ENCODE results near the gene TAOK3. TPM values are rescaled to one million over a fixed set of nuclear protein-coding genes. Genes with fewer than 3 reads are reported as not detected.
A peak's percentile ranks its signal among the peaks of the same experiment; 100 is the strongest.

The TAOK3 gene
- total and polyA plus RNA-seq, 10 of the 15 experiments (the other 5 are each of a cell fraction or from before 2014, with no cell fraction given): 41.3 to 131 (median 57.8) TPM

DNA sequence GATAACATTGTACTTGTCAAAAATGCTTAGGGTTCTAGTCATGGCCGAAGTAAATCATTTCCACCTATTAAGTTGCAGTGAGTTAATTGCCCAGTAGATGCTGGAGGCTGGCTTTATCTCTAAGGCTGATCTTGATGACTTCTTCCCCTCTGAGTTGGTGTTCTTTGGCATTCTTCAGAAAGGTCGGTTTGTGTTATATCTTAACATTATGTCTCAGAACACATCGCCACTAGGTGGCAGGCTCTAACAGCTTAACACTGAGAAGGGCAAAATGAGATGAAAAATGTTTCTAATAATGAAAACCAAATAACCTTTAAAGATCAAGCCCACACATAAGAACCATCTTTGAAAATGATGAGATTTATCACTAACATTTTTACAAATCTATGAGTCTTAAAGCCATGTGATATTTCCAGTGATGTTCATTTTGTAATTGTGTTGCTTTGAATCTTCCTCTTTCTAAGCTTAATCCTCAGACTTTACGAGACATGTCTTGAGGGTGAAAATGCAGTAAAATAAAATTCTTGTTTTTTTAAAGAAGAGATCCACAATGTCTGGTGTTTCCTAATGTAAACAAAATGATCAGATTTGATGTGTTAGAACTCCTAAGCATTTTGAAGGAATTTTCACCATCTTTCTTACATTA is 32.3 kb upstream of the TAOK3 start:
- FAIRE-seq (peak; percentile 73), ATAC-seq (peak; percentile 86), DNase-seq (ENCODE audit: low read depth, low spot score) (peak; percentile 4)
- H3K9me3 ChIP-seq (replicated peaks; ENCODE audit: control insufficient read depth, insufficient read depth, low read length): no peaks in the 10 kb centered on the region
- H3K27me3 ChIP-seq (replicated peaks in 1 of 2; ENCODE audit: control insufficient read depth in 2 of 2, insufficient read depth in 2 of 2, low read length in 1 of 2): no peaks in the 10 kb centered on the region
- POLR2A ChIA-PET: no interaction called here
- no peak overlapping the region for H3K9ac ChIP-seq (ENCODE audit: control insufficient read depth, insufficient read depth, low read length)
- 46% methylated on average over 4 of the region's 4 CpGs for WGBS (ENCODE audit: insufficient coverage, insufficient replicate concordance, low lambda C conversion rate, missing lambda C conversion rate)
- intact Hi-C loops (cut with micrococcal nuclease; ENCODE audit: unreplicated experiment) (loop anchor here (5.0 to 10.0 kb wide), 5 partner anchors 310 to 1140 kb away; no protein-coding TSS in a partner anchor), in situ Hi-C loops (cut with MboI) (loop anchor here (10.0 kb wide), 1 partner anchor 1010 kb away; no protein-coding TSS in a partner anchor)
- no peaks in the 10 kb centered on the region for H3K4me1 ChIP-seq (ENCODE audit: control insufficient read depth, insufficient read depth, low read length)
- H3K27ac ChIP-seq (ENCODE audit: control insufficient read depth, insufficient read depth): no peak overlapping the region
- H3K4me3 ChIP-seq: no peak overlapping the region
- SMC1A ChIA-PET (ENCODE audit: uncharacterized antibody, unreplicated experiment): interaction anchor here (1.1 to 1.2 kb wide), 2 partner anchors 23 to 221 kb away, joined by 3 read pairs; no protein-coding TSS in a partner anchor
- no TSS peak for BruUV-seq (replicated peaks)
- TF ChIP-seq ASH2L (IDR thresholded peaks at IDR 0.05; ENCODE audit: borderline replicate concordance, low read depth) (no peak), RAD21 (IDR thresholded peaks at IDR 0.05; ENCODE audit: insufficient read depth, low read depth, low read length) (peak; percentile 80), PBX3 (IDR thresholded peaks at IDR 0.05; ENCODE audit: insufficient replicate concordance, low read depth, low read length) (no peak), SMC3 (IDR thresholded peaks at IDR 0.05; ENCODE audit: borderline replicate concordance, low read length) (peak; percentile 43; the same call in 1 of the 2 replicates)
- TF ChIP-seq, protein P1, sequence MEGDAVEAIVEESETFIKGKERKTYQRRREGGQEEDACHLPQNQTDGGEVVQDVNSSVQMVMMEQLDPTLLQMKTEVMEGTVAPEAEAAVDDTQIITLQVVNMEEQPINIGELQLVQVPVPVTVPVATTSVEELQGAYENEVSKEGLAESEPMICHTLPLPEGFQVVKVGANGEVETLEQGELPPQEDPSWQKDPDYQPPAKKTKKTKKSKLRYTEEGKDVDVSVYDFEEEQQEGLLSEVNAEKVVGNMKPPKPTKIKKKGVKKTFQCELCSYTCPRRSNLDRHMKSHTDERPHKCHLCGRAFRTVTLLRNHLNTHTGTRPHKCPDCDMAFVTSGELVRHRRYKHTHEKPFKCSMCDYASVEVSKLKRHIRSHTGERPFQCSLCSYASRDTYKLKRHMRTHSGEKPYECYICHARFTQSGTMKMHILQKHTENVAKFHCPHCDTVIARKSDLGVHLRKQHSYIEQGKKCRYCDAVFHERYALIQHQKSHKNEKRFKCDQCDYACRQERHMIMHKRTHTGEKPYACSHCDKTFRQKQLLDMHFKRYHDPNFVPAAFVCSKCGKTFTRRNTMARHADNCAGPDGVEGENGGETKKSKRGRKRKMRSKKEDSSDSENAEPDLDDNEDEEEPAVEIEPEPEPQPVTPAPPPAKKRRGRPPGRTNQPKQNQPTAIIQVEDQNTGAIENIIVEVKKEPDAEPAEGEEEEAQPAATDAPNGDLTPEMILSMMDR (IDR thresholded peaks at IDR 0.05 in 2 of 3, conservative IDR thresholded peaks at IDR 0.05 in 1 of 3; ENCODE audit: control insufficient read depth in 2 of 3, extremely low read depth in 1 of 3, insufficient read depth in 1 of 3, low read depth in 3 of 3, low read length in 3 of 3): peak; percentile 68 to 76 (median 73)
- RAD21 ChIA-PET (ENCODE audit: unreplicated experiment): interaction anchor here (0.8 to 1.2 kb wide), 3 partner anchors 27 to 1008 kb away, joined by 3 to 4 read pairs (median 3); no protein-coding TSS in a partner anchor
- CTCF ChIA-PET: interaction anchor here (0.6 to 3.0 kb wide), 18 partner anchors 9 to 1141 kb away, joined by 3 to 27 read pairs (median 6); partner anchors contain the start of gene SUDS3
- H3K4me2 ChIP-seq (ENCODE audit: control insufficient read depth, insufficient read depth): no peak overlapping the region
- no peaks in the 10 kb centered on the region for H4K20me1 ChIP-seq (ENCODE audit: control insufficient read depth, insufficient read depth)
- H2AFZ ChIP-seq (ENCODE audit: control insufficient read depth, low read depth, low read length): no peak overlapping the region
- no peaks in the 10 kb centered on the region for H3K79me2 ChIP-seq (ENCODE audit: control insufficient read depth, insufficient read depth, low read length)
- peaks cover 0 to 18% of the 10 kb centered on the region in 2 experiments; a peak in 3 of 4 replicates for H3K36me3 ChIP-seq (ENCODE audit: control insufficient read depth in 2 of 2, insufficient read depth in 2 of 2, low read length in 1 of 2)
